GM12892 (cell line): ENCODE data around the gene SMIM24.

ENCODE experiments used
- POLR2A ChIP-seq: IDR thresholded peaks from 2 replicates; pipeline ENCODE4 v1.6.1; 2011; ENCODE audit warnings: low read depth, low read length, control low read depth
- POLR2AphosphoS5 ChIP-seq: IDR thresholded peaks from 2 replicates; pipeline ENCODE4 v1.6.1; 2011; ENCODE audit warnings: low read depth, low read length, control low read depth
- TAF1 ChIP-seq: IDR thresholded peaks from 2 replicates; pipeline ENCODE4 v1.6.1; 2011; ENCODE audit warnings: low read depth, mild to moderate bottlenecking, control low read depth, low read length, borderline replicate concordance

GRCh38 chr19:3458229-3459088 is 21.9 kb downstream of the SMIM24 start:
- TF ChIP-seq POLR2AphosphoS5 (no peak), POLR2A (no peak), TAF1 (no peak)
